ENCODE results near the gene UQCRH.
"Not testable (repeated sequence)": the region's sequence is repeated elsewhere in the genome, so short reads cannot be mapped to it uniquely, and the experiment has no call there.

The UQCRH gene

GRCh38 chr1:46300673-46301405 lies 2.7 kb upstream of the UQCRH start:
- DNase-seq: no peak

- DNase-seq: no peak
Measured at GRCh38 chr1:46301406-46301807, 2.1 kb upstream of the UQCRH start.

- DNase-seq: peak; percentile 53
Measured at GRCh38 chr1:46301808-46302640, 1.5 kb upstream of the UQCRH start.

- DNase-seq: peak; percentile 28
Measured at GRCh38 chr1:46302641-46303037, 859 bp upstream of the UQCRH start.

- no peak for DNase-seq
Measured at GRCh38 chr1:46303872-46304326, 401 bp downstream of the UQCRH start.

GRCh38 chr1:46306159-46306530 lies 2.6 kb downstream of the UQCRH start:
- no peak for DNase-seq

- DNase-seq: no peak
Measured at GRCh38 chr1:46309401-46310159, 6.1 kb downstream of the UQCRH start.

GRCh38 chr1:46310321-46310720 lies 6.8 kb downstream of the UQCRH start:
- no peak for DNase-seq

GRCh38 chr1:46315669-46316403 lies 12.3 kb downstream of the UQCRH start:
- DNase-seq: no peak

- DNase-seq: no peak
Measured at GRCh38 chr1:46317323-46317722, 13.8 kb downstream of the UQCRH start.

- DNase-seq: not testable (repeated sequence)
Measured at GRCh38 chr1:46319301-46319700, 15.8 kb downstream of the UQCRH start.

- DNase-seq: not testable (repeated sequence)
Measured at GRCh38 chr1:46319960-46320914, 16.7 kb downstream of the UQCRH start.

GRCh38 chr1:46322191-46322590 lies 18.7 kb downstream of the UQCRH start:
- not testable (repeated sequence) for DNase-seq

GRCh38 chr1:46325285-46326076 lies 22.0 kb downstream of the UQCRH start:
- DNase-seq: not testable (repeated sequence)

GRCh38 chr1:46328182-46328581 lies 24.7 kb downstream of the UQCRH start:
- not testable (repeated sequence) for DNase-seq

GRCh38 chr1:46329807-46330206 lies 26.3 kb downstream of the UQCRH start:
- DNase-seq: not testable (repeated sequence)

GRCh38 chr1:46330381-46330780 lies 26.9 kb downstream of the UQCRH start:
- DNase-seq: not testable (repeated sequence)

- DNase-seq: not testable (repeated sequence)
Measured at GRCh38 chr1:46331786-46332540, 28.5 kb downstream of the UQCRH start.

- no peak for DNase-seq
Measured at GRCh38 chr1:46333300-46334029, 30.0 kb downstream of the UQCRH start.
